B cell (primary cell): ENCODE data around the gene TPSB2. TPM values are rescaled to one million over a fixed set of nuclear protein-coding genes. Genes with fewer than 3 reads are reported as not detected.

Source experiments
- ATAC-seq: fragments of 200-7000 bp; cut with Tn5 transposase; one replicate; pipeline ENCODE4 v1.10.0; 2021; ENCODE audit warnings: low read depth, mild to moderate bottlenecking, moderate number of reproducible peaks, moderate library complexity
- CTCF ChIA-PET: fragments of 350-600 bp; sonication (Branson Sonifier 250); formaldehyde crosslinking; loops from one replicate; lab custom pipeline; 2021; ENCODE audit warnings: antibody characterized with exemption, inconsistent platforms; lab: Charles Lee
- POLR2A ChIA-PET: fragments of 350-600 bp; sonication (Branson Sonifier 250); formaldehyde crosslinking; loops from one replicate; lab custom pipeline; 2021; ENCODE audit warnings: antibody characterized with exemption; lab: Charles Lee
- DNase-seq: peaks from one replicate; pipeline ENCODE4 v3.0.0; 2013
- H2AFZ ChIP-seq: 2 replicates; pipeline ENCODE4 v1.6.1; 2012; ENCODE audit warnings: mild to moderate bottlenecking, low read depth, low read length; ENCODE audit not compliant: insufficient read depth, poor library complexity, severe bottlenecking
- H3K27ac ChIP-seq, 2 donors: 1 replicate in 1 of 2; 2 replicates in 1 of 2; pipeline ENCODE4 v1.5.1; 2012 to 2013; ENCODE audit warnings: low read length in 2 of 2, mild to moderate bottlenecking in 2 of 2, moderate library complexity in 1 of 2
- H3K27me3 ChIP-seq, 4 experiments: fragments of 200-600 bp in 1 of 4; sonication (generic) in 1 of 4; replicated peaks in 1 of 4; 1 replicate in 2 of 4; 2 replicates in 2 of 4; pipeline versions ENCODE4 v1.6.1 to v1.7.0; 2013 to 2016; ENCODE audit warnings: low read length in 3 of 4, mild to moderate bottlenecking in 2 of 4, mixed read lengths in 1 of 4, moderate library complexity in 1 of 4; ENCODE audit not compliant: insufficient read depth in 4 of 4, control insufficient read depth in 3 of 4; ENCODE audit errors: control extremely low read depth in 1 of 4
- H3K36me3 ChIP-seq, 2 experiments: replicated peaks in 1 of 2; 1 replicate in 1 of 2; 2 replicates in 1 of 2; pipeline versions ENCODE4 v1.6.1 to v1.7.1; 2013; ENCODE audit warnings: low read length in 1 of 2; ENCODE audit not compliant: insufficient read depth in 2 of 2, control insufficient read depth in 1 of 2; ENCODE audit errors: control extremely low read depth in 1 of 2, extremely low read depth in 1 of 2
- H3K4me1 ChIP-seq, 2 donors: fragments of 200-600 bp in 1 of 2; sonication (generic) in 1 of 2; 1 replicate in 1 of 2; 2 replicates in 1 of 2; pipeline versions ENCODE4 v1.5.1 to v1.6.1; 2013 to 2017; ENCODE audit warnings: low read length in 2 of 2; ENCODE audit not compliant: control insufficient read depth in 2 of 2, insufficient read depth in 2 of 2
- H3K4me2 ChIP-seq: replicated peaks from 2 replicates; pipeline ENCODE3; 2012; ENCODE audit warnings: mild to moderate bottlenecking, low read depth, low read length; ENCODE audit not compliant: poor library complexity, severe bottlenecking
- H3K4me3 ChIP-seq, 5 experiments: fragments of 200-600 bp in 1 of 5; sonication (generic) in 1 of 5; 1 replicate in 3 of 5; 2 replicates in 2 of 5; pipeline versions ENCODE4 v1.5.1 to v1.7.0; 2011 to 2016; ENCODE audit warnings: low read length in 4 of 5, mild to moderate bottlenecking in 4 of 5, low read depth in 2 of 5, control low read depth in 1 of 5, moderate library complexity in 1 of 5; ENCODE audit not compliant: insufficient read depth in 1 of 5; ENCODE audit errors: control extremely low read depth in 1 of 5, extremely low read depth in 1 of 5
- H3K79me2 ChIP-seq: fragments of 200-600 bp; sonication (generic); one replicate; pipeline ENCODE4 v1.6.0; 2016; ENCODE audit warnings: low read length; ENCODE audit not compliant: control insufficient read depth, insufficient read depth
- H3K9ac ChIP-seq: fragments of 200-600 bp; sonication (generic); 2 replicates; pipeline ENCODE4 v1.6.1; 2017; ENCODE audit warnings: mild to moderate bottlenecking, low read length, moderate library complexity
- H3K9me3 ChIP-seq, 3 donors: one replicate each; pipeline versions ENCODE4 v1.6.1 to v1.7.1; 2013; ENCODE audit warnings: low read length in 2 of 3; ENCODE audit not compliant: control insufficient read depth in 2 of 3, insufficient read depth in 1 of 3; ENCODE audit errors: control extremely low read depth in 1 of 3
- H4K20me1 ChIP-seq: 2 replicates; pipeline ENCODE4 v1.6.0; 2012; ENCODE audit warnings: mild to moderate bottlenecking, low read length; ENCODE audit not compliant: insufficient read depth, control insufficient read depth, poor library complexity, severe bottlenecking
- H3K27ac Mint-ChIP-seq: one replicate; pipeline ENCODE4 v1.8.0; 2021; ENCODE audit warnings: mixed read lengths
- H3K27me3 Mint-ChIP-seq: one replicate; pipeline ENCODE4 v1.8.0; 2021; ENCODE audit warnings: mixed read lengths
- H3K4me1 Mint-ChIP-seq: one replicate; pipeline ENCODE4 v1.8.0; 2021; ENCODE audit warnings: mixed read lengths
- H3K4me3 Mint-ChIP-seq: one replicate; pipeline ENCODE4 v1.8.0; 2021; ENCODE audit warnings: mixed read lengths
- H3K9me3 Mint-ChIP-seq: one replicate; pipeline ENCODE4 v1.8.0; 2022; ENCODE audit warnings: mixed read lengths; ENCODE audit not compliant: insufficient read depth
- EZH2 ChIP-seq: IDR thresholded peaks from 2 replicates; pipeline ENCODE4 v1.6.1; 2012; ENCODE audit warnings: borderline replicate concordance, low read depth, mild to moderate bottlenecking, moderate library complexity, low read length; ENCODE audit not compliant: insufficient read depth, poor library complexity, severe bottlenecking
- WGBS: methylation state at CpG from one replicate; pipeline ENCODE4 v1.1.5; 2013; ENCODE audit warnings: missing lambda C conversion rate; ENCODE audit not compliant: insufficient coverage; 5-methylcytosine and 5-hydroxymethylcytosine counted together
- intact Hi-C: fragments of 100-400 bp; cut with micrococcal nuclease; formaldehyde crosslinking; loops from one replicate; pipeline ENCODE4 v1.10.0; 2022
- polyA plus RNA-seq: library from polyadenylated mRNA; depleted of rRNA; stranded (reverse); fragments of >200 nt; gene quantifications from 2 replicates; pipeline ENCODE4 v1.2.3, GENCODE V29; 2012
- total RNA-seq, 2 donors: library from RNA; stranded (reverse); fragments of 120-200 nt in 1 of 2; gene quantifications; 1 replicate in 1 of 2; 2 replicates in 1 of 2; pipeline versions ENCODE4 v1.2.3 to v1.2.4, GENCODE V29; 2013 to 2022
- TF ChIP-seq, protein P1 (sequence below): fragments of 200-600 bp; IDR thresholded peaks from one replicate; pipeline ENCODE4 v1.8.0; 2022; ENCODE audit warnings: antibody characterized with exemption, mild to moderate bottlenecking

The TPSB2 gene
- total and polyA plus RNA-seq, 2 donors (not counting 1 experiment from before 2014, with no cell fraction given), result not detected

DNA sequence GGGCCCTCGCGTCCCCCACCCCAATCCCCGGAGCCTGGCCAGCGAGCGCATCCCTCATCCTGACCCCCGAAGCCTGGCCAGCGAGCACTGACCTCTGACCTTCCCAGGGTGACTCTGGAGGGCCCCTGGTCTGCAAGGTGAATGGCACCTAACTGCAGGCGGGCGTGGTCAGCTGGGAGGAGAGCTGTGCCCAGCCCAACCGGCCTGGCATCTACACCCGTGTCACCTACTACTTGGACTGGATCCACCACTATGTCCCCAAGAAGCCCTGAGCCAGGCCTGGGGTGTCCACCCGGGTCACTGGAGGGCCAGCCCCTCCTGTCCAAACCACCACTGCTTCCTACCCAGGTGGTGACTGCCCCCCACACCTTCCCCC is 28.2 kb upstream of the TPSB2 start:
- H3K9ac ChIP-seq, result no peak overlapping the region
- H3K27me3 Mint-ChIP-seq, result peaks cover 21% of the 10 kb centered on the region
- ChIA-PET POLR2A (no interaction called here), CTCF (no interaction called here)
- H3K27ac ChIP-seq, result no peak overlapping the region
- H3K4me2 ChIP-seq, result no peak overlapping the region
- H3K9me3 Mint-ChIP-seq, result no peaks in the 10 kb centered on the region
- H3K4me1 ChIP-seq, result peaks cover 6 to 8% of the 10 kb centered on the region in 2 donors
- no peaks in the 10 kb centered on the region for H3K36me3 ChIP-seq
- H2AFZ ChIP-seq, result no peak overlapping the region
- peaks cover 4% of the 10 kb centered on the region for H3K4me1 Mint-ChIP-seq
- H4K20me1 ChIP-seq, result no peaks in the 10 kb centered on the region
- H3K27me3 ChIP-seq, result peaks cover 0 to 57% (median 11%) of the 10 kb centered on the region in 4 experiments
- TF ChIP-seq, protein P1, sequence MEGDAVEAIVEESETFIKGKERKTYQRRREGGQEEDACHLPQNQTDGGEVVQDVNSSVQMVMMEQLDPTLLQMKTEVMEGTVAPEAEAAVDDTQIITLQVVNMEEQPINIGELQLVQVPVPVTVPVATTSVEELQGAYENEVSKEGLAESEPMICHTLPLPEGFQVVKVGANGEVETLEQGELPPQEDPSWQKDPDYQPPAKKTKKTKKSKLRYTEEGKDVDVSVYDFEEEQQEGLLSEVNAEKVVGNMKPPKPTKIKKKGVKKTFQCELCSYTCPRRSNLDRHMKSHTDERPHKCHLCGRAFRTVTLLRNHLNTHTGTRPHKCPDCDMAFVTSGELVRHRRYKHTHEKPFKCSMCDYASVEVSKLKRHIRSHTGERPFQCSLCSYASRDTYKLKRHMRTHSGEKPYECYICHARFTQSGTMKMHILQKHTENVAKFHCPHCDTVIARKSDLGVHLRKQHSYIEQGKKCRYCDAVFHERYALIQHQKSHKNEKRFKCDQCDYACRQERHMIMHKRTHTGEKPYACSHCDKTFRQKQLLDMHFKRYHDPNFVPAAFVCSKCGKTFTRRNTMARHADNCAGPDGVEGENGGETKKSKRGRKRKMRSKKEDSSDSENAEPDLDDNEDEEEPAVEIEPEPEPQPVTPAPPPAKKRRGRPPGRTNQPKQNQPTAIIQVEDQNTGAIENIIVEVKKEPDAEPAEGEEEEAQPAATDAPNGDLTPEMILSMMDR, result no peak
- TF ChIP-seq EZH2, result no peak
- H3K27ac Mint-ChIP-seq, result no peak overlapping the region
- DNase-seq (no peak), ATAC-seq (no peak)
- intact Hi-C loops, result no loop called here
- H3K4me3 ChIP-seq, result no peak overlapping the region
- no peaks in the 10 kb centered on the region for H3K79me2 ChIP-seq
- no peak overlapping the region for H3K4me3 Mint-ChIP-seq
- WGBS, result 74% methylated on average over 11 of the region's 12 CpGs
- peaks cover 0 to 7% (median 0%) of the 10 kb centered on the region in 3 donors for H3K9me3 ChIP-seq

DNA sequence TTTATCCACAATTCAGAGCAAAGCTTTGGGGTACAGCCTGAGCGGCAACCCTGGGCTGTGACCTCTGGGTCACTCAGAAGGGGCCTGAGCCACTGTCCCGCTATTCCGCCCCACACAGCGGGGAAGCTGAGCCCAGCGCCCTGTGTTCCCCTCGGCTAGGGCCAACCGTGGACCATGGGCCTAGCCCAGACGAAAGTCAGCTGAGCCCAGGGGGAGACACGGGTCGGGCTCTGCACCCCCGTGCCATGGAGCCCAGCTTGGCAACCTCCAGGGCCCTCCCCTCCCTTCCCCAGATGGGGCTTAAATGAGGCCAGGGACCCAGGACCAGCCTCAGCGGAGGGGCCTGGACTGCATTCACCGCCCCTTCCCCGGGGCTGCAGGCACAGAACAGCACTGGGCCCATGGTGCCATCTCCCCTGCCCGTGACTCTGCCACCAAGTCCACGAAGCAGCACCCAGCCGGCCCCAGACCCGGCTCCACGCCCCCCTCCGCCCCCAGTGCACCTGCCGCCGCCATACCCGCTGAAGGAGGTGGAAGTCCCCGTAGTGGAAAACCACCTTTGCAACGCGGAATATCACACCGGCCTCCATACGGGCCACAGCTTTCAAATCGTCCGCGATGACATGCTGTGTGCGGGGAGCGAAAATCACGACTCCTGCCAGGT is 27.7 kb upstream of the TPSB2 start:
- 83% methylated on average over 34 of the region's 34 CpGs for WGBS
- ATAC-seq (no peak), DNase-seq (no peak)
- Mint-ChIP-seq H3K4me1 (peaks cover 4% of the 10 kb centered on the region), H3K27me3 (peaks cover 21% of the 10 kb centered on the region), H3K9me3 (no peaks in the 10 kb centered on the region), H3K4me3 (no peak overlapping the region), H3K27ac (no peak overlapping the region)
- peaks cover 0 to 52% (median 9%) of the 10 kb centered on the region in 4 experiments for H3K27me3 ChIP-seq
- no peak overlapping the region for H3K4me3 ChIP-seq
- ChIA-PET POLR2A (no interaction called here), CTCF (no interaction called here)
- no peaks in the 10 kb centered on the region for H3K36me3 ChIP-seq
- no peak overlapping the region for H3K9ac ChIP-seq
- intact Hi-C loops, result no loop called here
- no peak overlapping the region for H3K27ac ChIP-seq
- peaks cover 6 to 8% of the 10 kb centered on the region in 2 donors for H3K4me1 ChIP-seq
- H4K20me1 ChIP-seq, result no peaks in the 10 kb centered on the region
- TF ChIP-seq, protein P1, result no peak
- no peak overlapping the region for H3K4me2 ChIP-seq
- H2AFZ ChIP-seq, result no peak overlapping the region
- H3K79me2 ChIP-seq, result no peaks in the 10 kb centered on the region
- H3K9me3 ChIP-seq, result peaks cover 0 to 7% (median 0%) of the 10 kb centered on the region in 3 donors
